ENCODE results near the gene CASP3.

- TF ChIP-seq CTCF (conservative IDR thresholded peaks at IDR 0.05 in 1 of 2, IDR thresholded peaks at IDR 0.05 in 1 of 2; ENCODE audit: extremely low read depth in 1 of 2, insufficient read depth in 1 of 2, low read depth in 1 of 2, low read length in 2 of 2) (no peak), EZH2 (IDR thresholded peaks at IDR 0.05; ENCODE audit: borderline replicate concordance, low read length) (no peak)
These were observed 53.1 kb downstream of the CASP3 start for GRCh38 chr4:184596044-184596616.
